Panc1 (cell line): ENCODE measurements around the gene HHAT.

Experiments used
- CTCF ChIP-seq: fragments of 450-650 bp; IDR thresholded peaks from 2 replicates; pipeline ENCODE4 v1.5.1; 2017; ENCODE audit warnings: mild to moderate bottlenecking
- POLR2AphosphoS5 ChIP-seq: IDR thresholded peaks from 2 replicates; pipeline ENCODE4 v1.6.1; 2012; ENCODE audit warnings: mild to moderate bottlenecking, low read depth, low read length, moderate library complexity
- REST ChIP-seq, 2 experiments: IDR thresholded peaks; 2 replicates each; pipeline ENCODE4 v1.6.1; 2011 to 2012; ENCODE audit warnings: low read depth in 2 of 2, control low read depth in 1 of 2, low read length in 1 of 2, mild to moderate bottlenecking in 1 of 2, moderate library complexity in 1 of 2; ENCODE audit not compliant: insufficient read depth in 1 of 2
- SIN3A ChIP-seq: IDR thresholded peaks from 2 replicates; pipeline ENCODE4 v1.6.1; 2012; ENCODE audit warnings: low read depth, mild to moderate bottlenecking, low read length, moderate library complexity, borderline replicate concordance; ENCODE audit not compliant: insufficient read depth
- TCF7L2 ChIP-seq: IDR thresholded peaks from 2 replicates; pipeline ENCODE4 v1.6.1; 2011; ENCODE audit warnings: mild to moderate bottlenecking, low read depth, low read length, inconsistent platforms

- TF ChIP-seq POLR2AphosphoS5, result no peak
- TF ChIP-seq CTCF, result no peak
- no peak for TF ChIP-seq TCF7L2
- no peak for TF ChIP-seq REST (IDR thresholded peaks at IDR 0.05; ENCODE audit: insufficient read depth in 1 of 2, low read depth in 2 of 2, low read length in 1 of 2)
- no peak for TF ChIP-seq SIN3A
Measured at GRCh38 chr1:210723646-210724045, 394.9 kb downstream of the HHAT start.
